ENCODE measurements around the gene EBI3. TPM values are rescaled to one million over a fixed set of nuclear protein-coding genes. Genes with fewer than 3 reads are reported as not detected.

EBI3 gene
- total RNA-seq, 1 experiment from 2014 or later: not detected

- Histone ChIP-seq H3F3A (ENCODE audit: low read length, unreplicated experiment) (no peaks in the 10 kb centered on the region), H3K4me1 (ENCODE audit: insufficient read depth, low read length) (no peaks in the 10 kb centered on the region), H4K20me1 (ENCODE audit: low read length) (no peaks in the 10 kb centered on the region), H3K9me3 (ENCODE audit: low read length) (no peaks in the 10 kb centered on the region), H2AFZ (ENCODE audit: low read length) (no peak overlapping the region), H3K4me3 (ENCODE audit: low read length) (no peak overlapping the region), H3K9me2 (replicated peaks; ENCODE audit: low read length) (no peaks in the 10 kb centered on the region), H3K36me3 (ENCODE audit: low read depth, low read length) (no peaks in the 10 kb centered on the region), H3K27ac (ENCODE audit: low read length) (no peak overlapping the region), H3K9ac (ENCODE audit: low read length) (no peak overlapping the region), H3K79me2 (ENCODE audit: low read length) (no peaks in the 10 kb centered on the region), H3K27me3 (ENCODE audit: low read length) (peaks cover 9% of the 10 kb centered on the region), H3K4me2 (ENCODE audit: low read length) (no peak overlapping the region)
- no peak for ATAC-seq
- ChIA-PET POLR2A (ENCODE audit: unreplicated experiment) (no interaction called here), CTCF (no interaction called here)
- intact Hi-C loops (cut with micrococcal nuclease): no loop called here
- no peak for TF ChIP-seq CTCF (conservative IDR thresholded peaks at IDR 0.05; ENCODE audit: low read depth, low read length)
- TF ChIP-seq EZH2 (IDR thresholded peaks at IDR 0.05; ENCODE audit: low read length, unreplicated experiment): no peak
- no peak for TF ChIP-seq EZH2phosphoT487 (IDR thresholded peaks at IDR 0.05; ENCODE audit: borderline replicate concordance, low read length)
- DNase-seq: no peak
- BruUV-seq (replicated peaks): no TSS peak
Observed at GRCh38 chr19:4279267-4279529, 49.9 kb downstream of the EBI3 start.

GRCh38 chr19:4279530-4280422 is 50.5 kb downstream of the EBI3 start:
- intact Hi-C loops (cut with micrococcal nuclease): no loop called here
- Histone ChIP-seq H3K9me2 (replicated peaks; ENCODE audit: low read length) (no peaks in the 10 kb centered on the region), H3K27me3 (ENCODE audit: low read length) (peaks cover 9% of the 10 kb centered on the region), H3K79me2 (ENCODE audit: low read length) (no peaks in the 10 kb centered on the region), H3K36me3 (ENCODE audit: low read depth, low read length) (no peaks in the 10 kb centered on the region), H3K27ac (ENCODE audit: low read length) (no peak overlapping the region), H3K9me3 (ENCODE audit: low read length) (no peaks in the 10 kb centered on the region), H3K4me2 (ENCODE audit: low read length) (no peak overlapping the region), H3K4me1 (ENCODE audit: insufficient read depth, low read length) (no peaks in the 10 kb centered on the region), H2AFZ (ENCODE audit: low read length) (no peak overlapping the region), H4K20me1 (ENCODE audit: low read length) (no peaks in the 10 kb centered on the region), H3K9ac (ENCODE audit: low read length) (no peak overlapping the region), H3F3A (ENCODE audit: low read length, unreplicated experiment) (no peaks in the 10 kb centered on the region), H3K4me3 (ENCODE audit: low read length) (no peak overlapping the region)
- ATAC-seq: no peak
- no peak for DNase-seq
- POLR2A ChIA-PET (ENCODE audit: unreplicated experiment): no interaction called here
- BruUV-seq (replicated peaks): no TSS peak
- TF ChIP-seq EZH2 (IDR thresholded peaks at IDR 0.05; ENCODE audit: low read length, unreplicated experiment): no peak
- TF ChIP-seq CTCF (conservative IDR thresholded peaks at IDR 0.05; ENCODE audit: low read depth, low read length): no peak
- no peak for TF ChIP-seq EZH2phosphoT487 (IDR thresholded peaks at IDR 0.05; ENCODE audit: borderline replicate concordance, low read length)
- CTCF ChIA-PET: no interaction called here

GRCh38 chr19:4284176-4284958 is 55.0 kb downstream of the EBI3 start:
- BruUV-seq (replicated peaks): no TSS peak
- H3F3A ChIP-seq (ENCODE audit: low read length, unreplicated experiment): no peaks in the 10 kb centered on the region
- H2AFZ ChIP-seq (ENCODE audit: low read length): no peak overlapping the region
- H3K9me3 ChIP-seq (ENCODE audit: low read length): no peaks in the 10 kb centered on the region
- H4K20me1 ChIP-seq (ENCODE audit: low read length): no peaks in the 10 kb centered on the region
- H3K9ac ChIP-seq (ENCODE audit: low read length): no peak overlapping the region
- POLR2A ChIA-PET (ENCODE audit: unreplicated experiment): no interaction called here
- no peak for ATAC-seq
- peak; percentile 48 for DNase-seq
- H3K79me2 ChIP-seq (ENCODE audit: low read length): no peaks in the 10 kb centered on the region
- H3K27ac ChIP-seq (ENCODE audit: low read length): no peak overlapping the region
- intact Hi-C loops (cut with micrococcal nuclease): no loop called here
- H3K4me2 ChIP-seq (ENCODE audit: low read length): no peak overlapping the region
- CTCF ChIA-PET: no interaction called here
- TF ChIP-seq EZH2phosphoT487 (IDR thresholded peaks at IDR 0.05; ENCODE audit: borderline replicate concordance, low read length) (no peak), CTCF (conservative IDR thresholded peaks at IDR 0.05; ENCODE audit: low read depth, low read length) (no peak), EZH2 (IDR thresholded peaks at IDR 0.05; ENCODE audit: low read length, unreplicated experiment) (no peak)
- no peaks in the 10 kb centered on the region for H3K4me1 ChIP-seq (ENCODE audit: insufficient read depth, low read length)
- no peaks in the 10 kb centered on the region for H3K36me3 ChIP-seq (ENCODE audit: low read depth, low read length)
- no peak overlapping the region for H3K4me3 ChIP-seq (ENCODE audit: low read length)
- H3K9me2 ChIP-seq (replicated peaks; ENCODE audit: low read length): no peaks in the 10 kb centered on the region
- H3K27me3 ChIP-seq (ENCODE audit: low read length): peaks cover 9% of the 10 kb centered on the region

Data from PC-3 (cell line).